ENCODE measurements around the gene TSPAN5.

The TSPAN5 gene

DNA sequence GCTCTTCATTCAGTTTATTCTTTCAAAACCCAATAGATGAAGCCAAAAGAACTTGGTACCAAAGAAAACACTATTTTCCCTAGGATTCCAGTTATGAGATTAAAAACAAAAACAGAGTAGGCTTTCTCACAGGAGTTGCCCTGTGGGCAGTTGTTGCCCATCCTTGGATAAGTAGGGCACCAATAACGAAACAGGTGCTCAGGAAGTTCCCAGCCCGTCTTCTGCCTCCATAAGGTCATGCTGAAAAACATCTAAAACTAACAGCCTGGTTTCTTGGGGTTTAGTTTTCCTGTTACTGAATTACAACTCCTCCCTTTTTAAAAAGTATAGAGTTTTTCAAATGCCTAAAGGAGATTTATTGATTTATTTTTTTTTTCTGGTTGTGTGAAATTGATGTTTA, 14.7 kb downstream of the TSPAN5 start:
- no peak for DNase-seq

DNA sequence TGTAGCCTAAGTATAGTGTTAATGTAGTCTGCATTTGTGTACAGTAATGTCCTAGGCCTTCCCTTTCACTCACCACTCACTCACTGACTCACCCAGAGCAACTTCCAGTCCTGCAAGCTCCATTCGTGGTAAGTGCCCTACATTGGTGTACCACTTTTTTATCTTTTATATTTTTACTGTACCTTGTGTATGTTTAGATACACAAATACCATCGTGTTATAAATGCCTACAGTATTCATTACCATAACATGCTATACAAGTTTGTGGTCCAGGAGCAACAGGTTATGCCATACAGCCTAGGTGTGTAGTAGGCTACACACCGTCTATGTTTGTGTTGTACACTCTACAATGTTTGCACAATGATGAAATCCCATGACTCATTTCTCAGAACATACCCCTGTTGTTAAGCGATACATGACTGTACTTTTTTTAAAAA, 15.4 kb downstream of the TSPAN5 start:
- DNase-seq = peak; percentile 70

DNA sequence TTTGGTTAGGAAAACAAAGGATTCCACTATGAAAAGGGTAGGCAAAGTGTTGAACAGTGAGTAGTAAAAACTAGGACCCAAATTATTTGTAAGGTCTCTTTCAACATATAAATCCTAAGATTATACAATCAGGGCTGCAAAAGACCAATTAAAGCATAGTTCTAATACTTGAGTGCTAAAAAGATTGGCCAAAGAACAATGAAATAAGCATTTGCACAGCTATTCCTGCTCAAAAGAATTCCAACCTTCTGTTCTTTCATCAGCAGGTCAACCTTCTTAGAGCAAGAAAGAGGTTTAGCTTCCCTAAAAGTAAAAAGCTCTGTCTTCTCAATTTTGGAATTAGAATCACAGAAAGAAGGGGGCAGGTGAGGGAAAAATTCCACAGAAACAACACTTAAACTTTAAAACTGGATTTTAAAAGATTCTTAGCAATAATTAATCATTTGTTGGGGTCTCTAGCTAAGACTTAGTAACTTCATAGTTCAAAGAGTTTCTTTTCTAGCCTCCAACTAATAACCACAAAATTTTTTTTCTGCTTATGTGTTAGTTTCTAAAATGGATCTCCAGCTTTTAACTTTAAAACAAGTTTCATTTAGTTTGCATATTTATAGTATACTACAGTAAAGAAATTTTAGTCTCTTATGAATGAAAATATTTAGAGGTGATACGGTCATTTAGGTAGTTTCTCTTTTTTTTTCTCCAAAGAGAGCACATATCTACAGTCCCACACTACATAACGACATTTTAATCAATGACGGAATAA, 16.3 kb downstream of the TSPAN5 start:
- DNase-seq = no peak

DNA sequence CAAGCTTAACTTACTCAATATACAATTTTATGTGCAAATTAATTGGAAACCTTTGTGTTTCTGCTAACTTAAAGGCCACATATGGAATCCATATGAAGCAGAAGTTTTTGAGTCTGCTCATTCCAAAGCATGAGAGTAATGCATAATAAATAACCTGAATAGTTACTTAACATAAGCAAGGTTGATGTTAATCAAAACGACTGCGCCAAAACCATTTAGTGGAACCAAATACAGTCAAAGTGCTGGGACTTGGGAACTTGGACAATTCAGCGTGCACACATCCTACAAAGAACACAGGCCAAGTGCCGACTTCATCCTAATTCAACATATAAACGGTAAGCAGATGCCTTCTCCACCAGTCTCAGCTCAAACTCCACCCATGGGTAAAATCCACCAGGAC, 17.0 kb downstream of the TSPAN5 start:
- DNase-seq = peak; percentile 90

DNA sequence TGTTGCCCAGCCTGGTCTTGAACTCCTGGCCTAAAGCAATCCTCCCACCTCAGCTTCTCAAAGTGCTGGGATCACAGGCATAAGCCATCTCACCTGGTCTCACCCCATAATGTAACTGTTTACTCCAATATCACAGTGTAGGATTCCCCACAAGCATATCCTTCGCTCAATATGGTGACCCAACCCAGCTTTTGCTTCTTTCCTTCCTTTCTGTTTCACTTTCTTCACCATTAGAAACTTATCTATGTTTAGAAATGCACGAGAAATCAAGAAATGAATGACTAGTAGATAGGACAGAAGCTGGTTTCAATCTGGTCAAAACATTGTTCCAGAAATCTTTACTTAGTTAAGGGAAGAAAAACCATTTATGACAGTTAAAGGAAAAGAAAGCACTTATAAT, 18.9 kb downstream of the TSPAN5 start:
- DNase-seq = no peak

DNA sequence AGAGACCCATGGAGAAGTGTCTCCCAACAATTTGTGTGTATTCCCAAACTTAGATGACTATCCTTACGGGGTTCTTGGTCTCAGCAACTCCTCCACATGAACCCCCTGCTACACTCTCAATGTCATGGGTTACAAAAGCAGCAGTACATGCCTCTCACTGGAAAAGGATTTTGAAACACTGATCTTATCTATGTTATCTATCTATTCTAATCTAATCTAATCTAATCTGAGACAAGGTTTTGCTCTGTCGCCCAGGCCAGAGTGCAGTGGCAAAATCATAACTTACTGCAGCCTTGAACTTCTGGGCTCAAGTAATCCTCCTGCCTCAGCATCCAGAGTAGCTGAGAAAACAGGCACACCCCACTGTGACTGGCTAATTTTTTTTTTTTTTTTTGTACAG, 19.3 kb downstream of the TSPAN5 start:
- no peak for DNase-seq

DNA sequence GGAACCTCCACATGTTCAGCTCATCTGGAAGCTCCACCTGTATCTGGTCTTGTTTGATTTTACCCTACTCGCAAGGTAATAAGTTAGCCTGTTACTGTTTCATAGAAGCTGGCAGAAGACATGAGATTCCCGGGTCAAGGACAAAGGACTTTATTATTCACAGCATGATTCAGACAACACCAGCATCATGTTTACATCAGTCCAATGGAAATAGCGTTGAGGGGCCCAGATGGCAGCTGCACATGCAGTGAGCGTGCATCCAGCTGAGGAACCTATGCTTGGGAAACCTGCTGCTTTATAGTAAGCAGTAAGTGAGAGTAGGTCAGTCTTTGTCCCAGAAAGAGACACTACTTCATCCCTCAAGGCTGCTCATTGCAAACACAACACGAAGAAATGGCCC, 19.8 kb downstream of the TSPAN5 start:
- no peak for DNase-seq

DNA sequence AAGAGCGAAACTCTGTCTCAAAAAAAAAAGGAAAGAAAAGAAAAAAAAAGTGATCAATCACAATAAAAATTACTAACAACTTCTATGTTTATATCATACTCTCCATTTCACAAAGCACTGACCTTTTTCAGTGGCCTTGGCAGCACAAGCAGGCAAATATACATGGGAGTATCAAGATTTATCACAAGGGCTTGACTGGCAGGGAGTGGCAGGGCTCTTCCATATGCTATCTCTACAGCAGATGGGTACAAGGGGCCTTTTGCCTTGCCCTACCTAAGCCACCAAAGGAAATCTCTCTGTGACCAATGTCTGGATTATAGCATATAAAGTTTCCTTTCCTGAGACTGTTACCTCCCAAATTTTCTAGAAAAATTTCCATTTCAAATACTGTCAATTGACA, 24.4 kb downstream of the TSPAN5 start:
- DNase-seq = no peak

DNA sequence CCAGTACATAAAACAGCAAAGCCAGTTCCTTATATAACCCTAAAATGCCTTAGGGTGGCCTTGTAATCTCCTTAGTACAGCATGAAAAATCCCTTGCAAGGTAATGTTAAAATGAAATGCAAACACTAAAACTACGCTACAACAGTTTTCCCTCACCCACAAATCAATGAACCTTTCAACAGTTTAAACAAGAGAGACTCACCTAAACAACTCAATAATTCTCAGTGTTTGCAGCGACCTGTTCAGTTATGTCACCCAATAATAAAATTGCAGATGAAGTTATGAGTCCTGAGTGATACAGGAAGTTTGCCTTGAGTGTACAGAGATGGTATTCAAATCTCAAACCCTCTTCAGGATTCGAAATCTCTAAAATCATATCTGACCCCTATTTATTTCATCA, 25.3 kb downstream of the TSPAN5 start:
- DNase-seq = no peak

DNA sequence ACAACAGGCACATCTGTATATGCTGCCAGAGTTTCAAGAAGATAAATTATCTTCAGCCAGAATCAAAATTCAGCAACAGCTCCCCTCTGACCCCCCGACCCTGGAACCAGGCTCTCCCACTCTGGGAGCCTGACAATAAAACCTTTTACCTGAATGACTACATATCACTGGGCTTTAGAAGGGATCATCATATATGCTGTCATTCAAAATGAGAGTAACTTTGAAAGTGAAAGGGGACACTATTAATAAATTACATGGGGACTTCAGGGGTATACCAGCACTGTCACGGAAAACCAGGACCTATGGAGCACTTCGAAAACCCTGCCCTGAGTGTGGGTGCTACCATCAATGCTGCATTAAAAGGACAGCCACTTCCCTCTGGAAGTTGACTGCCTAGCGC, 26.2 kb downstream of the TSPAN5 start:
- no peak for DNase-seq

DNA sequence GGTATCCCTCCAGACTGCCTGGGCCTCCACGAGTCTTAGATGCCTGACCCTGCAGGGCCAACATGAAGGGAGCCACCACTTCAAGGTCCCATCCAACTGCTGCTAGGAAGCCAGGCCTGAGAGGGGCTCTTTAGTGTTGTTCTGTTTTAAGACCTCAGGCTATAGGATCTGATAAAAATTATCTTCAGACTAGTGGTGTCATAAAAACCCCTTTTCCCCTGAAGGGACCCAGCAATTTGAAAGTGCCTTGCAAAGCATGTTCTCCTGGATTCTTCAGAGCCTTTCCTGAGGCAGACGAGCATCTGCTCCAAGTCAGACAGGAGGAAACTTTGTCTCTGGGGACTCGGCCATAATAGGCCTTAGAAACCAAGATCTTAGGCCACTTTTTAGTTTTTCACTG, 26.9 kb downstream of the TSPAN5 start:
- no peak for DNase-seq

DNA sequence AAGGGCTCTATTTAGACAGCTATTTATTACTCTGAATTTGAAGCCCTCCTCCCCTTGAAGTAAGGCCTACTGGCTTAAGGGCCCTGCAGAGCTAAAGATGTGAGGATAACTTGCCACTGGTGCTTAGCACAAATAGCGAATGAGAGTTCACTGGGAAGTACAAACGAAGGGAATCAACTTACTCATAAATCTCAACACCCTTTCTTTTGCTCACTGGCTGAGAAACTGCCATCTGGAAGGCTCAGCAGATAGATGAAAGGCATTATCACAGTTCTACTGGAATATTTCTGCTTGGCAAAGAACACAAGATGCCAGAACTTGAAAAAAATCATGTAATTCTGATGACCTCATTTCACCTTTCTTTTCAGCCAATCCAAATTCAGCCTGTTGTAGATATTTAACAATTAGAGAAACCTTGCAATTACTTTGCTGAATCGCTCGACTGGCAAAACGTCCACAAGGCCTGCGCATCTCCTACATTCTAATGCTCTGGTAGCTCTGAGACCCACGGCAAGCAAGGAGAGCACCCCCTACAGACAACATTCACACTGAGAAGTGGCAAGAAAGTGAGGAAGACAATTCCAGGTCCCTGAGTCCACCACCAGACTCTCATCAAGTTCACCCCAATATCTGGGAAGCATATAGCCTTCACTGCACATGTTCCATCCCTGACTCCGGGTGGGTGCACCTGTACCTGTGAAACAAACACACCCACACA, 27.5 kb downstream of the TSPAN5 start:
- DNase-seq = peak; percentile 52

DNA sequence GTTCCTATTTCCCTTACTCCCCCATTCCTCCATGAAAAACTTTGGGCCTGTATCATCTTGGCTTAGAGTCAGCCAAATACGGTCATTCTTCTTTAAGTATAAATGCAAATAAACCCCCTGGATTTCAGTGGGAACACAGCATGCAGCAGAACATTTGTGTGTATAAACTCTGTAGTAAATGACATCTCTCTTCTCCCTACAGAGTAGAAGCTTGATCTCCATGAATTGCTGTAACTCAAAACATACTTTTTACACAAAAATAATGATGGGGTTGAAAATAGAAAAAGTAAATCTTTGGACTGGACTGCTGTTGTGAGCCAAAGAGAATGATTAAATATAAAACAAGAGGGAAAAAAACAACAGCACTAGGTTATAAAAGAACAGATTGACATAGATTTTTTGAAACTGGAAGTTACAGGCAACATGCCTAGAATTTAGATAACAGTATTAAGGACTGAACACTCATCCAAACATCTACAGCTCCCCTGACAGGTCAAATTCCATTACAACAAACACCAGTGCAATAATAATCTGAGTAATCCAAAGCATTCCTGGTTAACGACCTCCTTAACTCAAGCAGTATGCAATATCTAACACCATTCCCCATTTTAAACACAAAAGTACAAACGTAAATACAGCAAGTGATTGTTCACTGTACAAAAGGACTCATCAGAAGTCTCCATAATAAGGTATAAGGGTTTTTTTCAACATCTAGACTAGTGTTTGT, 30.7 kb downstream of the TSPAN5 start:
- DNase-seq = peak; percentile 73

DNA sequence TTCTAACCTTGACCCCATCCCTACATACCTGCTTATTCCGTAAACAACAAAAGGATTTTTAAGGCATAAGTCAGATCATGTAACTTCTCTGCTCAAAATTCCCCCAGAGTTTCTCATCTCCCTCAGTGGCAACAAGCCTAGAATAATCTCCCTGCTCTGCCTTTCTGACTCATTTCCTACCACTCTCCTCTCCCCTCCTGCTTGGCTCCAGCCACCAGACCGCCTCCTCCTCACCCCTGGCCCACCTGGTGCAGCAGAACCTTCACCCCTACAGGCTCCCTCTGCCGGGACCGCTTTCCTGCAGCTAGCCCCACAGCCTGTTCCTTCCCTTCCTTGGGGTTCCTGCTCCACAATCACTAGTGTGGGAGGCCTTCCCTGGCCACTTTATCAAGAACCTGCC, 32.1 kb downstream of the TSPAN5 start:
- DNase-seq = peak; percentile 88

DNA sequence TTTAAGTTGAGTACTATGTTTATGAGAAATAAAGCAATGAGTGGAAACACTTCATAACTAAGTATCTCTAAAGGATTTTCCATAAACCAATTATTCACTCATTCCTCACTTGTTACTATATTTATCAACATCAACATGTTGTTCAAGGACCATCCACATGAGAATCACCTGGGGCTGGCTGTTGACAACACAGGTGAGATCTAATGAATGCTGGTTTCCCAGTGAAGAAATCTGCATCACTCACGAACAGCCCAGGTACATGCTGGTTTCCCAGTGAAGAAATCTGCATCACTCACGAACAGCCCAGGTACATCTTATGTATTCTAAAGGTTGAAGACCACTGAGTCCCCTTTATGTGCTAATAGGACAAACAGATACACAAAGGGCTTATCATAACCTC, 32.5 kb downstream of the TSPAN5 start:
- DNase-seq = no peak

DNA sequence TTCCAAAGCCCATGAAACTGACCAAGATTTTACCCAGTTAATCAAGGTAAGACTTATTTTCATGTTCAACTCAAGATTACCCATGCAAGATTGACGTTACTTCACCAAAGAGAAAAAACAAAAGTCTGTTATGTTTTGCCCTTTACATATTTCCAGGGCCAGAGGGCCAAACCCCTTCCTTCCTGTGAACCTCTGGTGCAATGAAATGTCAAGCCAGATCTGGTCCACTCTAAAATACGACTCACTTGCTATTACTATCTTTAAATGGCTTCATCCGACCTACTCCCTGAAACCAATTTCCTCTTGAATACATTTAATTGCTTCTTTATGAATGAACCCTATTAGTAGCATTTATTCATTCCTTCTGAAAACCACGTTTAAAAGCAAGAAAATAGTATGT, 33.0 kb downstream of the TSPAN5 start:
- no peak for DNase-seq

DNA sequence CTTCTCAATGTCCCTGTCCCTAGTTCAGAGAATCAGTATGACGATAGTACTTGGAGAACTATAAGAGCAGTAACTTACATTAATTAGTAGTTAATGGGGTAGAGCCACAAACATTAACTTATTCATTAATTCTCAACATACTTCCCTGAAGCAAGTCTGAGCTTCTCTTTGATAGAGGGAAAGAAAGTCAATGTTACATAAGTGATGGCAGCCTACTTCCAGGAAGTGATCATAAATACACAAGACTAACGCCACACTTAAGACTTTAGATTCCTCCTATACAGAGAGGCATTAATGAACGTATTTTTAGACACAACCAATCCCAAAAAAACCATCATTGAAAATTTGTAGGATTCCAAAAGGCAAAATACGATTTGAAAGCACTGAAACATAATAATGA, 33.8 kb downstream of the TSPAN5 start:
- no peak for DNase-seq

DNA sequence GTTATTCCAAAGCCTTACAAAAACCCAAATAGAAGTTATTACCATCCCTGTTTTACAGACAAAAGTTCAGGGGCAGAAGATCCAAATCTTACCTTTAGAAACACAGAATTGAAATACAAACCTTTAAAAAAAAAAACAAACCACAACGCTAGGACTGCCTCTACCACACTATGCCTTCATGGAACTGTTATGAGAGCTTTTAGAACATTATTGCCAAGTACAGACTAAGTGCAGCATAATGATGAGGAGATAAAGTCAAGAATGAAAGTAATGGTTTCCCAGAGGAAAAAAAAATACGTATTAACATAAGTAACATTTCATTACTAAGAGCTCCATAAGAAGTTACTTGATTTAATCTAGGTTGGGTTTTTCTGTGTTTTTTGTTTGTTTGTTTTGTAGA, 34.3 kb downstream of the TSPAN5 start:
- DNase-seq = no peak

DNA sequence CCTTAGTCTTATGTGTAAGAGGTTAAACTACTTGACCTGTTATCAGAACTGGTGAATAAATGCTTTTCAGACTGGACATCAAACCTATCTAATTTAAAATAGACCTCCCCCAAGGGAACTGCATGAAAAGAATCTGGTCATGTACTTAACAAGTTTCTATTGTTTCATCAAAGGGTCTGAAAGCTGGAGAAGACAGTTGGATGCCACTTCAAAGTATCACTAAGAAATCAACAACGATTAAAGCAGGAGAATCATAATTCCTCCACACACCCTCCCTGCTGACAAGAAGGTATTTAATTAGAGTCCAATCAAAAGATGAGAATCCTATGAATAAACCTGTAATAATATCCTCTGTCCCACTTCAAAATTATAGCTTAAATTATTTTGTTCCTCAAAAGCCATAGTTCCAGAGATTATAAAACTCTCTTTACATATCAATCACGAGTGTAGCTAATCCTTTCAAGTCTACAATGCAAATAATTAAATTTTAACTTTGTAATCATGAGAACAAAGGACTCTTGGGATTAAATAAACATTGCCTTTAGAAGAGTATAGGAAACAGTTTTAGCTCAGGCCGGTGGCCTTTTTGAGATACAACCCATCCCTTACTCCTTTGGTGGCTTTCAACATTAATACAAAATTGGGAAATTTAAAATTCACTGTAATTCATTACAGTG, 35.1 kb downstream of the TSPAN5 start:
- DNase-seq = no peak

DNA sequence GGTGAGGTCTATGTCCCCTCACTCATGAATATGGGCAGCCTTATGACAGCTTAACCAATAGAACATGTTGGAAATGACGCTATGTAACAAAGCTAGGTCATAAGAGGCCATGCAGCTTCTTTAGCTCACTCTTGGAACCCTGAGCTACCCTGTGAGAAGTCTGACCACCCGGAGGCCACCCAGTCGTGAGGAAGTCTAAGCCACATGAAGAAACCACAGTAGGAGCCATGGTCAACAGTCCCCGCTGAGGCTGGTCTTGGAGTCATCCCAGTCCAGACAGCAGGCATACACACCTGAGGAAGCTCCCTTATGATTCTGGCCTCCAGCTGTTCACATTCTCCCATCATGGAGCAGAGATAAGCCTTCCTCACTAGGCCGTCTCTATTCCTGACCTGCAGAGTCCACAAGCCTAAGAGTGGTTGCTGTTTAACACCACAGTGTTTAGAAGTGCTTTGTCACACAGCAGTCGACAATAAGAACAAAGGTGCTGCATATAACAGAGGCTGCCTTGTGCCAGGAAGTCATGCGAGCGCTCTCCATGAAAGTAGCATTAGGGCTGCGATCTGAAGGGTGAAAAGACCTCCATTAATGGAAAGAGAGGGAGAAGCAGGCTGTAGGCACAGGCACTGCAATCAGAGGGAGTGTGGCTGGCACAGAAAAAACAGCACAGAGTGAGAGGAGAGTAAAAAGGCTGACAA, 38.2 kb downstream of the TSPAN5 start:
- DNase-seq = no peak

DNA sequence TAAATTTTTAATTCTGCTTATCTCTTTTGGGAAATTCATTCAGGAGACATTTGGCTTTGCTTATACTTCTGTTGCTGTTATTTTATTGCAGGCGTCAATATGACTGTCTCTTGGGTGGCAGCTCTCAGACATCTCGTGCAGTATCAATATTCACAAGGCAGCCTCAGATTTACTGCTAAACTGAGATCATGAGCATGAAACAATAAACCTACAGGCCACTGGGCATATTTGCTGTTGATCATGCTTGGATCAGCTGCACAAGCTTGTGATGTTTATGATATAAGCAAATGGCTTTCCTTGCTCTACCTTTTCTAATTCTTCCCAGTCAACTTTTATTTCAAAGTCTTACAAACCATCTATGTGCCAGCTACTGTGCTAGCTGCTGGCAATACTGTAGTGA, 39.2 kb downstream of the TSPAN5 start:
- DNase-seq = no peak

DNA sequence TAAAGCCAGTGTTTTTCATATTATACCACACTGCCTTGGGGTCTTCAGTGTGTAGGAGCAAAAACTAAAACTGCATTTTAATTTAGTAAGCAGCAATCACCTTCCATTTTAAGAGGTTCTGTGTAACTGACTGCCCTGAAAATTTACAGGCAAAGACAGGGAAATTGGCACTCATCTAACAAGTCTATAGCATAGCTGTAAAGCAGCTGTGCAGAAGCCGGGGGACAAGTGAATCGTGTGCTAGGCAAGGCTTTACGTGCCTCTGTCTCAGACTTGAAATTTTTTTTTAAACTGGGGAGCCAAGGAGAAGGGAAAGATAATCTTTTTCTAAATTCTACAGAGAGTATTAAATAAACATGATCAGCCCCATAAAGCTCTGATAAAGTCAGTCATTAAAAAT, 39.7 kb downstream of the TSPAN5 start:
- no peak for DNase-seq
